ENCODE results near the gene SLC39A11. TPM values are rescaled to one million over a fixed set of nuclear protein-coding genes. Genes with fewer than 3 reads are reported as not detected.

SLC39A11 gene
- total and polyA plus RNA-seq, 2 donors = 9.4 to 23.8 TPM

- H3K4me3 ChIP-seq (ENCODE audit: low read depth, low read length) = no peak overlapping the region
- no peak for DNase-seq (ENCODE audit: extremely low spot score)
- 62% methylated on average over 7 of the region's 7 CpGs for WGBS
Observed at GRCh38 chr17:72862276-72862999, 230.1 kb downstream of the SLC39A11 start.

GRCh38 chr17:72861811-72862210 lies 230.7 kb downstream of the SLC39A11 start:
- Histone ChIP-seq H3K4me3 (ENCODE audit: low read depth, low read length) (no peak overlapping the region), H3K4me1 (ENCODE audit: insufficient read depth) (no peaks in the 10 kb centered on the region), H3K27ac (ENCODE audit: low read depth) (no peak overlapping the region), H3K36me3 (ENCODE audit: insufficient read depth) (no peaks in the 10 kb centered on the region)
- no peak for DNase-seq (ENCODE audit: extremely low spot score)

More at GRCh38 chr17:72862276-72862999, 230.1 kb downstream of the SLC39A11 start:
- Histone ChIP-seq H3K4me1 (ENCODE audit: insufficient read depth) (no peaks in the 10 kb centered on the region), H3K27ac (ENCODE audit: low read depth) (no peak overlapping the region), H3K36me3 (ENCODE audit: insufficient read depth) (no peaks in the 10 kb centered on the region)

GRCh38 chr17:72860778-72861177 lies 231.7 kb downstream of the SLC39A11 start:
- Histone ChIP-seq H3K27ac (ENCODE audit: low read depth) (no peak overlapping the region), H3K36me3 (ENCODE audit: insufficient read depth) (no peaks in the 10 kb centered on the region), H3K4me1 (ENCODE audit: insufficient read depth) (no peaks in the 10 kb centered on the region), H3K4me3 (ENCODE audit: low read depth, low read length) (no peak overlapping the region)
- no peak for DNase-seq (ENCODE audit: extremely low spot score)
- 78% methylated on average over 5 of the region's 5 CpGs for WGBS

- H3K27ac ChIP-seq (ENCODE audit: low read depth) = no peak overlapping the region
- H3K36me3 ChIP-seq (ENCODE audit: insufficient read depth) = no peaks in the 10 kb centered on the region
- DNase-seq (ENCODE audit: extremely low spot score) = no peak
- no peaks in the 10 kb centered on the region for H3K4me1 ChIP-seq (ENCODE audit: insufficient read depth)
- no peak overlapping the region for H3K4me3 ChIP-seq (ENCODE audit: low read depth, low read length)
Observed at GRCh38 chr17:72858826-72859495, 233.5 kb downstream of the SLC39A11 start.

GRCh38 chr17:72853440-72854415 lies 238.8 kb downstream of the SLC39A11 start:
- Histone ChIP-seq H3K4me1 (ENCODE audit: insufficient read depth) (no peaks in the 10 kb centered on the region), H3K36me3 (ENCODE audit: insufficient read depth) (no peaks in the 10 kb centered on the region), H3K27ac (ENCODE audit: low read depth) (no peak overlapping the region), H3K4me3 (ENCODE audit: low read depth, low read length) (no peak overlapping the region)
- WGBS = 67% methylated on average over 17 of the region's 17 CpGs
- no peak for DNase-seq (ENCODE audit: extremely low spot score)

- Histone ChIP-seq H3K36me3 (ENCODE audit: insufficient read depth) (no peaks in the 10 kb centered on the region), H3K4me1 (ENCODE audit: insufficient read depth) (no peaks in the 10 kb centered on the region), H3K4me3 (ENCODE audit: low read depth, low read length) (no peak overlapping the region), H3K27ac (ENCODE audit: low read depth) (no peak overlapping the region)
- WGBS = 82% methylated on average over 5 of the region's 5 CpGs
- no peak for DNase-seq (ENCODE audit: extremely low spot score)
Observed at GRCh38 chr17:72852277-72852938, 240.1 kb downstream of the SLC39A11 start.

GRCh38 chr17:72850410-72851118 lies 241.9 kb downstream of the SLC39A11 start:
- Histone ChIP-seq H3K4me3 (ENCODE audit: low read depth, low read length) (no peak overlapping the region), H3K27ac (ENCODE audit: low read depth) (no peak overlapping the region), H3K36me3 (ENCODE audit: insufficient read depth) (no peaks in the 10 kb centered on the region), H3K4me1 (ENCODE audit: insufficient read depth) (no peaks in the 10 kb centered on the region)
- no peak for DNase-seq (ENCODE audit: extremely low spot score)
- 82% methylated on average over 10 of the region's 10 CpGs for WGBS

- Histone ChIP-seq H3K4me3 (ENCODE audit: low read depth, low read length) (no peak overlapping the region), H3K4me1 (ENCODE audit: insufficient read depth) (no peaks in the 10 kb centered on the region), H3K36me3 (ENCODE audit: insufficient read depth) (no peaks in the 10 kb centered on the region), H3K27ac (ENCODE audit: low read depth) (no peak overlapping the region)
- DNase-seq (ENCODE audit: extremely low spot score) = no peak
- WGBS = 97% methylated on average over 1 of the region's 1 CpG
Observed at GRCh38 chr17:72846399-72846798, 246.1 kb downstream of the SLC39A11 start.

- 70% methylated on average over 6 of the region's 6 CpGs for WGBS
- H3K4me3 ChIP-seq (ENCODE audit: low read depth, low read length) = no peak overlapping the region
- no peaks in the 10 kb centered on the region for H3K36me3 ChIP-seq (ENCODE audit: insufficient read depth)
- no peaks in the 10 kb centered on the region for H3K4me1 ChIP-seq (ENCODE audit: insufficient read depth)
- no peak for DNase-seq (ENCODE audit: extremely low spot score)
- no peak overlapping the region for H3K27ac ChIP-seq (ENCODE audit: low read depth)
Observed at GRCh38 chr17:72843591-72843990, 248.9 kb downstream of the SLC39A11 start.

- H3K4me1 ChIP-seq (ENCODE audit: insufficient read depth) = no peaks in the 10 kb centered on the region
- H3K27ac ChIP-seq (ENCODE audit: low read depth) = no peak overlapping the region
- H3K36me3 ChIP-seq (ENCODE audit: insufficient read depth) = no peaks in the 10 kb centered on the region
- H3K4me3 ChIP-seq (ENCODE audit: low read depth, low read length) = no peak overlapping the region
- DNase-seq (ENCODE audit: extremely low spot score) = no peak
Observed at GRCh38 chr17:72840019-72840418, 252.5 kb downstream of the SLC39A11 start.

- Histone ChIP-seq H3K36me3 (ENCODE audit: insufficient read depth) (no peaks in the 10 kb centered on the region), H3K4me1 (ENCODE audit: insufficient read depth) (no peaks in the 10 kb centered on the region), H3K27ac (ENCODE audit: low read depth) (no peak overlapping the region), H3K4me3 (ENCODE audit: low read depth, low read length) (no peak overlapping the region)
- WGBS = 27% methylated on average over 2 of the region's 2 CpGs
- no peak for DNase-seq (ENCODE audit: extremely low spot score)
Observed at GRCh38 chr17:72839131-72839725, 253.3 kb downstream of the SLC39A11 start.

- WGBS = 87% methylated on average over 5 of the region's 5 CpGs
- no peak for DNase-seq (ENCODE audit: extremely low spot score)
Observed at GRCh38 chr17:72838581-72838980, 253.9 kb downstream of the SLC39A11 start.

More at GRCh38 chr17:72838581-72838980, 253.9 kb downstream of the SLC39A11 start:
- no peaks in the 10 kb centered on the region for H3K36me3 ChIP-seq (ENCODE audit: insufficient read depth)
- no peak overlapping the region for H3K27ac ChIP-seq (ENCODE audit: low read depth)
- H3K4me1 ChIP-seq (ENCODE audit: insufficient read depth) = no peaks in the 10 kb centered on the region
- no peak overlapping the region for H3K4me3 ChIP-seq (ENCODE audit: low read depth, low read length)

Data from urinary bladder (tissue), 4 donors.